Activated CD4-positive, alpha-beta T cell treated with anti-CD3 and anti-CD28 coated beads for 1 hour (primary cell): ENCODE data around the gene LAYN.

Source experiments
- DNase-seq: peaks from one replicate; pipeline ENCODE4 v3.0.0-alpha.2; 2020

Gene LAYN

GRCh38 chr11:111562692-111563389 lies 22.3 kb downstream of the LAYN start:
- DNase-seq = no peak

- DNase-seq = peak; percentile 23
These were observed 24.7 kb downstream of the LAYN start for GRCh38 chr11:111565114-111565720.

- no peak for DNase-seq
These were observed 25.8 kb downstream of the LAYN start for GRCh38 chr11:111566324-111566723.

- DNase-seq = no peak
These were observed 29.0 kb downstream of the LAYN start for GRCh38 chr11:111569476-111569875.

- no peak for DNase-seq
These were observed 30.3 kb downstream of the LAYN start for GRCh38 chr11:111570796-111571195.

- no peak for DNase-seq
These were observed 31.4 kb downstream of the LAYN start for GRCh38 chr11:111571829-111572501.

GRCh38 chr11:111572581-111572980 lies 32.1 kb downstream of the LAYN start:
- no peak for DNase-seq

GRCh38 chr11:111573821-111574249 lies 33.3 kb downstream of the LAYN start:
- no peak for DNase-seq

- DNase-seq = no peak
These were observed 34.1 kb downstream of the LAYN start for GRCh38 chr11:111574373-111575225.

GRCh38 chr11:111575740-111576139 lies 35.2 kb downstream of the LAYN start:
- DNase-seq = no peak

- no peak for DNase-seq
These were observed 37.3 kb downstream of the LAYN start for GRCh38 chr11:111577821-111578220.

- DNase-seq = no peak
These were observed 40.8 kb downstream of the LAYN start for GRCh38 chr11:111581341-111581740.

GRCh38 chr11:111582163-111582562 lies 41.6 kb downstream of the LAYN start:
- no peak for DNase-seq

- no peak for DNase-seq
These were observed 42.4 kb downstream of the LAYN start for GRCh38 chr11:111582881-111583280.

GRCh38 chr11:111585371-111585770 lies 44.9 kb downstream of the LAYN start:
- no peak for DNase-seq

- no peak for DNase-seq
These were observed 45.9 kb downstream of the LAYN start for GRCh38 chr11:111586388-111586831.

GRCh38 chr11:111589114-111589513 lies 48.6 kb downstream of the LAYN start:
- DNase-seq = no peak

- no peak for DNase-seq
These were observed 49.5 kb downstream of the LAYN start for GRCh38 chr11:111589886-111590499.

GRCh38 chr11:111591187-111591960 lies 50.9 kb downstream of the LAYN start:
- no peak for DNase-seq

GRCh38 chr11:111592491-111592890 lies 52.0 kb downstream of the LAYN start:
- no peak for DNase-seq

GRCh38 chr11:111596319-111596718 lies 55.8 kb downstream of the LAYN start:
- no peak for DNase-seq

- DNase-seq = no peak
These were observed 57.6 kb downstream of the LAYN start for GRCh38 chr11:111598148-111598547.
